HUES48 (cell line): Measurements from ENCODE around the gene LHPP.

Experiments
- H3K27ac ChIP-seq: one replicate; pipeline ENCODE4 v1.7.0; 2013; ENCODE audit warnings: low read depth, low read length, inconsistent platforms
- H3K27me3 ChIP-seq: 2 replicates; pipeline ENCODE4 v1.6.1; 2013; ENCODE audit warnings: mild to moderate bottlenecking, low read length; ENCODE audit not compliant: control insufficient read depth, insufficient read depth
- H3K36me3 ChIP-seq: 2 replicates; pipeline ENCODE4 v1.6.1; 2013; ENCODE audit warnings: low read length; ENCODE audit not compliant: control insufficient read depth, insufficient read depth
- H3K4me1 ChIP-seq: 2 replicates; pipeline ENCODE4 v1.6.1; 2013; ENCODE audit warnings: mild to moderate bottlenecking, low read length; ENCODE audit not compliant: control insufficient read depth, insufficient read depth
- H3K4me3 ChIP-seq: 2 replicates; pipeline ENCODE4 v1.5.1; 2013; ENCODE audit warnings: mild to moderate bottlenecking, low read depth, low read length
- H3K9ac ChIP-seq: 2 replicates; pipeline ENCODE4 v1.6.1; 2013; ENCODE audit warnings: mild to moderate bottlenecking, low read depth, low read length, moderate library complexity
- H3K9me3 ChIP-seq: 2 replicates; pipeline ENCODE4 v1.6.1; 2013; ENCODE audit warnings: low read length; ENCODE audit not compliant: control insufficient read depth, insufficient read depth

LHPP gene

DNA sequence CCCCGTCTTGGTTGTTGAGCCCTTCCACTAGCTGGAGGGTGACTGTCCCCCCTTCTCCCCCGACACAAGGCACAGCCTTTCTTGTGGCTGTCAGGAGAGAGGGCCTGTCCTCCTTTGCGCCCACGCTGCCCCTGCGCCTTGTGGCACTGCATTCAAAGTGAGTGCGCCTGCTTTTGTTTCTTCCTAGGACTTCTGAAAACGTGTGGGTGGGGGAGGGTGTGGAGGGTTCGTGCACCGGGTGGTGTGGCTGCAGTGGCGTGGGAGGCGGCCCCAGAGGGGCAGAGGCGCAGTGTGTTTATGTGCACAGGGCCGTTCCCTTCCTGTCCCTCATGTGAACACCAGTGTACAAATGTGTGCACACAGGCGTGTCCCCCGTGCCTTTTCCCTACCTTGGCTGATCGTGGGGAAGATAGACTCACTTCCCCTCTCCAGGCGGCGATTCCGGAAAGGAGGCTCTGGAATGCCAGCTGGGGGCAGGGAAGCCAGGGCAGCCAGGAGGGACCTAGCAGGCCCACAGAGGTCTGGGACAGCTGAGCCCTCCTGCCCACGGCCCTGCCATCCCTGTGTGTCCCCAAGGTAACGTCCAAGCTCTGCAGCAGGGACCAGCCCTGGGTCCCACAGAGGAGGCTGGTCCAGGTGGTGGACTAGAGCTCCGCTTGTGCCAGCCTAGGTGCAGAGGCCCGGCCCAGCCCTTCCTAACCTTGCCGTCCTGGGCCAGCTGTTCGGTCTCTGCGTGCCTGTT, 88.8 kb downstream of the LHPP start:
- H3K36me3 ChIP-seq = no peaks in the 10 kb centered on the region
- no peak overlapping the region for H3K9ac ChIP-seq
- no peak overlapping the region for H3K4me3 ChIP-seq
- no peaks in the 10 kb centered on the region for H3K27me3 ChIP-seq
- H3K9me3 ChIP-seq = no peaks in the 10 kb centered on the region
- H3K27ac ChIP-seq = no peak overlapping the region
- H3K4me1 ChIP-seq = no peaks in the 10 kb centered on the region

DNA sequence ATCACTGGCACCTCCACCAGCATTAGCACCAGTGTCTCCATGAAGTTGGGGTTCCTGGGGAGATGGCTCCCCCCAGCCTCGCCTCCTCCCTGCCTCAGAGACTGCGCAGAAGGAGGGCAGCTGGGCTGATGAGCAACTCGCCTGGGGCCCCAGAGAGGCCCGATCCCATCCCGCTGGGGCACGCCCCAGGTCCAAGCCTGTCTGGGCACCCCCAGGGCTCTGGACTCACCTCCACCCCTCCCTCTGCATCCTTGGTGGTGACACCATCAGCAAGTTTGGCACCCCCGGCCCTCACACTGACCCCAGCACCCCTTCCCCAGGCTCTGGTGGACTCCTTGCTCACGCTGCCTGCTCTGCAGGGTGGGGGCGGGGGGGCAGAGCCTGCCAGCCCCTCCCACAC, 89.5 kb downstream of the LHPP start:
- no peaks in the 10 kb centered on the region for H3K36me3 ChIP-seq
- H3K27me3 ChIP-seq = no peaks in the 10 kb centered on the region
- no peaks in the 10 kb centered on the region for H3K9me3 ChIP-seq
- no peak overlapping the region for H3K9ac ChIP-seq
- H3K4me3 ChIP-seq = no peak overlapping the region
- no peak overlapping the region for H3K27ac ChIP-seq
- no peaks in the 10 kb centered on the region for H3K4me1 ChIP-seq

- H3K27me3 ChIP-seq = no peaks in the 10 kb centered on the region
- no peak overlapping the region for H3K9ac ChIP-seq
- H3K9me3 ChIP-seq = no peaks in the 10 kb centered on the region
- H3K4me3 ChIP-seq = no peak overlapping the region
- H3K4me1 ChIP-seq = no peaks in the 10 kb centered on the region
- no peak overlapping the region for H3K27ac ChIP-seq
- no peaks in the 10 kb centered on the region for H3K36me3 ChIP-seq
These were observed 90.1 kb downstream of the LHPP start for GRCh38 chr10:124551755-124552154.

- Histone ChIP-seq H3K27me3 (no peaks in the 10 kb centered on the region), H3K36me3 (no peaks in the 10 kb centered on the region), H3K4me1 (no peaks in the 10 kb centered on the region), H3K27ac (no peak overlapping the region), H3K9ac (no peak overlapping the region), H3K4me3 (no peak overlapping the region), H3K9me3 (no peaks in the 10 kb centered on the region)
These were observed 91.2 kb downstream of the LHPP start for GRCh38 chr10:124552691-124553276.

DNA sequence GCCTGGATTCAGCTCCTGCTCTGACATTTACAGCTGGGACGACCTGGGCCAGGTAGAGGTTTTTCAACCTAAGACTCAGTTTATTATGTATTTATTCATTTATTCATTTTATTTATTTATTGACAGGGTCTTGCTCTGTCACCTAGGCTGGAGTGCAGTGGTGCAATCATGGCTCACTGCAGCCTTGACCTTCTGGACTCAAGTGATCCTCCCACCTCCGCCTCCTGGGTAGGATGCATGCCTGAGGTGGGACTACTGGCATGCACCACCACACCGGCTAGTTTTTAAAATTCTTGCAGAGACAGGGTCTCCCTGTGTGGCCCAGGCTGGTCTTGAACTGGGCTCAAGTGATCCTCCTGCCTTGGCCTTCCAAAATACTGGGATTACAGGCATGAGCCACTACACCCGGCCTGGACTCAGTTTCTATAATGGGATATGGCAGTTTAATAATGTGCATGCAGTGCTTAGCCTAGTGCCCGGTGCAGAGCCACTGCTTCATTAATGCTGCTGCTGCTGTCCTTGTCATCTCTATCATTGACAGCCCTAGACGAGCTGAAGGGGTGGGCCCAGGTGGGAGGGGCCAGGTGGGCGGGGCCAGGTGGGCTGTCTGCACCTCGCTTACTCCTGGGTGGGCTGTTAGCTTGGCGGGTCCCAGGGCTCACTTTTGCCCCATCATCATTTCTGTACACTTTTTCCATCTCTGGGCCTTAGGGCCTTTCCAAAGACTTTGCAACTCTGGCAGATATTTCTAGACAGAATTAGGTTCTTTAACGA, 92.6 kb downstream of the LHPP start:
- Histone ChIP-seq H3K4me3 (no peak overlapping the region), H3K27ac (no peak overlapping the region), H3K27me3 (no peaks in the 10 kb centered on the region), H3K36me3 (no peaks in the 10 kb centered on the region), H3K9ac (no peak overlapping the region), H3K9me3 (no peaks in the 10 kb centered on the region), H3K4me1 (no peaks in the 10 kb centered on the region)

- H3K27ac ChIP-seq = no peak overlapping the region
- no peaks in the 10 kb centered on the region for H3K9me3 ChIP-seq
- no peaks in the 10 kb centered on the region for H3K36me3 ChIP-seq
- no peaks in the 10 kb centered on the region for H3K4me1 ChIP-seq
- no peaks in the 10 kb centered on the region for H3K27me3 ChIP-seq
- H3K4me3 ChIP-seq = no peak overlapping the region
- no peak overlapping the region for H3K9ac ChIP-seq
These were observed 95.5 kb downstream of the LHPP start for GRCh38 chr10:124557167-124557566.

GRCh38 chr10:124557648-124558338, 96.2 kb downstream of the LHPP start:
- no peaks in the 10 kb centered on the region for H3K27me3 ChIP-seq
- H3K27ac ChIP-seq = no peak overlapping the region
- H3K36me3 ChIP-seq = no peaks in the 10 kb centered on the region
- H3K4me1 ChIP-seq = no peaks in the 10 kb centered on the region
- no peak overlapping the region for H3K4me3 ChIP-seq
- H3K9ac ChIP-seq = no peak overlapping the region
- no peaks in the 10 kb centered on the region for H3K9me3 ChIP-seq

- H3K4me1 ChIP-seq = no peaks in the 10 kb centered on the region
- no peaks in the 10 kb centered on the region for H3K36me3 ChIP-seq
These were observed 97.0 kb downstream of the LHPP start for GRCh38 chr10:124558339-124559321.

DNA sequence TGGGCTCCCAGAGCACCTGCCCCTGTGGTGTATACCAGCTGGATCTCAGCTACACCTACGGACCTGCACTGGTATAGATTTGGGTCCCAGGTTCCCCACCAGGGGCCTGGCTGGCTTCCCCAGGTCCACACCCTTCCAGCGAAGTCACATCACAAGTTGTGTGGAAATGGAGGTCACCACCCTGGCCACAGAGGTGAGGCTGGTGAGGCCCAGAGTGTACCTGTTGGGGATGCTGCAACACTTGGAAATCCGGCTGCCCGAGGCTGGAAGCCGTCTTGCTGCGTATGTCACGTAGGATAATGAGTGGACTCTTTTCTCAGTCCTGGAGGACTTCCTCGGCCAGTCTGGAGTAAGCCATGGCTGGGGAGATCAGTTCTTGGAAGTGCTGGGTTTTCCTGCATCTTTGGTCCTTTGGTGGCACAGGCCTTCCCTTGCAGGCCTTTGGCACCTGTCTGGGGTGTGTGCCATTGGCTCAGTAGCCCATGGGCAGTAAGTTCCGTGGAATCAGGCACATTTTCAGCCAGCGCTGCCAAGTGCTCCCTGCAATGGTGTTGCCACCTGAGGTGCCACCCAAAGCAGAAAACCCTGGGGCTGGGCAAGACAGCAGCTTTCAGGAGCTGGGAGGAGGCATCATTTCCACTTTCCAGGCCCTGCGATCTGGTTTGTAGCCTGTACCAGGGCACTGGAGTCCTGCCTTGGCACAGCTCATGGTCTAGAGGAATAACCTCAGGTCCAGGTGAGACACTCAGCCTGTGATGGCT, 97.9 kb downstream of the LHPP start:
- Histone ChIP-seq H3K36me3 (no peaks in the 10 kb centered on the region), H3K9ac (no peak overlapping the region), H3K27me3 (no peaks in the 10 kb centered on the region), H3K4me1 (0 out of 2 replicates have a peak, but pooled peaks cover under 1% of the 10 kb centered on the region), H3K9me3 (no peaks in the 10 kb centered on the region), H3K27ac (no peak overlapping the region), H3K4me3 (no peak overlapping the region)

More at GRCh38 chr10:124558339-124559321, 97.0 kb downstream of the LHPP start:
- H3K27ac ChIP-seq = no peak overlapping the region
- H3K4me3 ChIP-seq = no peak overlapping the region
- no peaks in the 10 kb centered on the region for H3K27me3 ChIP-seq
- no peaks in the 10 kb centered on the region for H3K9me3 ChIP-seq
- H3K9ac ChIP-seq = no peak overlapping the region
